Stimulated activated CD4-positive, alpha-beta T cell treated with anti-CD3 and anti-CD28 coated beads, Interleukin-4, amount 100 ng/mL, for 24 hours (primary cell): ENCODE measurements around the gene IGF2R.
"Not testable (repeated sequence)": the region's sequence is repeated elsewhere in the genome, so short reads cannot be mapped to it uniquely, and the experiment has no call there.

ENCODE experiments used
- DNase-seq: peaks from one replicate; pipeline ENCODE4 v3.0.0-alpha.2; 2020

Gene IGF2R

DNA sequence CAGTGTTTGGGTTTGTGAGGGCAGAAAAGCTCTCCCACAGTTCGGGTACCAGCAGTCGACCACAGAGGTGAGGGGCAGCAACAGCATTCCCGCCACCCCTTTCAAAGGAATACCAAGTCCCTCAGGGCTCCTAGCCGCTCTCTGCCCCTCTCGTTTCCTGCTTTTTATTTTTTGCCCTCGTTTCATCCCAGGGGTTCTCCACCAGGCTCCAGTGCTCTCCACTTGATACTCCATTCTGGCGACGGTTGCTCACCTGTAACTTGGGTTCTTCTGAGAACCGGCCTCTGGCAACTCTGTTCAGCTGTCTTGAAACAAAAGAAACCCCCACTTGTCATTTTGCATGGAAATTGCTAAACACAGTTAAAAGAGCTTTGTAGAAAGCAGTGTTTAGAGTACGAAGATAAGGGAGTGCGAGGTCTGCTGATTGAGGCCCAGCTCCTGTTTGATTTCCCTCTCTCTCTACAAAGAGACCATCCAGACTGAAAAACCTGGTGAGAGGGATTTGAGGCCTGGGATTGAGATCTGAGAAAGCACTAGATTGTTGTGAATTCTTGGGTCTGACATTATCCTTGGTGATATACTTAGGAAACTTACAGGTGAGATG is 28.7 kb downstream of the IGF2R start:
- DNase-seq: no peak

DNA sequence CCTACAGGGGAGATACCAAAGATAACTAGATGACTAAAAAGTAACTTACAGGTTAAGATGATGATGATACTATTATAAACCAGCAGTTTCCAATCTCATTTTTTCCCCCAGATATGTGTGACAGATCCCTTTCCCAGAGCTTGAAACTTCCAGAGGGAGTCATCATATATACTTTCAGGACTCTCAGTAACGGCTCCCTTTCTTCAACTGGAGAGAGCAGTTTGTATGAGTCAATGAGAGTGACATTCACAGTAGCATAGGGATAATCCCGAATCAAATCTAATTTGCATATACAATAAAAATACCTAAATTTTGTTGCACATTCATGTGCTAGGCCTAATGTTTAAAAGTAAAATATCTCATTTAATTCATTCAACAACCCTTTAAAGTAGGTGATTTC is 29.7 kb downstream of the IGF2R start:
- no peak for DNase-seq

DNA sequence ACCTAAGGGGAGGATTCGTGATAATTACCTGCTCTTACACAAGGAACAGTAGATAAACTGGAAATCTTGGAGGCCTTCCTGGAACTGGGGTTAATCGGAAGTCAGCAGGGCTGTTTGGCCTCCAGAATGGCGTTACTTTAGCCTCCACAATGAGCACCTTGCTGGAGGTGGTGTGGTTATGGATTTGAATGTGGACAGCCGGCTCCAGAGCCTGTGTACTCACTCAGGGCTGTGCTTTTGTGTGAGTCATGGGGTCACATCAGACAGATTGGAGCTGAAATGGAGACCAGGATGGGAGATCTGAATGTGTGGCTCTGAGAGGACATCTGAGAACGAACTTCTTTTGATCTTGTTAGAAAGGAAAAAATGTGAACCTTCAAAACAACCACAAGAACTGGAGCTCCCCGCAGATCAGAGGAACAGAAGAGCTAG is 30.4 kb downstream of the IGF2R start:
- DNase-seq: no peak

DNA sequence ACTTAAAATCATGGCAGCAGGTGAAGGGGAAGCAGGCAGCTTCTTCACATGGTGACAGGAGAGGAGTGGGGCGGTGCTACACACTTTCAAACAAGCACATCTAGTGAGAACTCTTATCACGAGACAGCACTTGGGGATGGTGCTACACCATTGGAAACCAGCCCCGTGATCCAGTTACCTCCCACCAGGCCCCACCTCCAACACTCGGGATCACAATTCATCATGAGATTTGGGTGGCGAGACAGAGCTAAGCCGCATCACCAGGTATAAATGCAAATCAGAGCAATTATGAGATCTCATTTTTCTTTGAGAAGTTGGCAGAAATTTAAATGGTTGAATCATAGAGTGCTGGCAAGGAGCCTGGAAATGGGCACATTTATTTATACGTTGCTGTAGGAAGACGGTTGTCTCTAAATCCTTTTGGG is 31.4 kb downstream of the IGF2R start:
- DNase-seq: no peak

DNA sequence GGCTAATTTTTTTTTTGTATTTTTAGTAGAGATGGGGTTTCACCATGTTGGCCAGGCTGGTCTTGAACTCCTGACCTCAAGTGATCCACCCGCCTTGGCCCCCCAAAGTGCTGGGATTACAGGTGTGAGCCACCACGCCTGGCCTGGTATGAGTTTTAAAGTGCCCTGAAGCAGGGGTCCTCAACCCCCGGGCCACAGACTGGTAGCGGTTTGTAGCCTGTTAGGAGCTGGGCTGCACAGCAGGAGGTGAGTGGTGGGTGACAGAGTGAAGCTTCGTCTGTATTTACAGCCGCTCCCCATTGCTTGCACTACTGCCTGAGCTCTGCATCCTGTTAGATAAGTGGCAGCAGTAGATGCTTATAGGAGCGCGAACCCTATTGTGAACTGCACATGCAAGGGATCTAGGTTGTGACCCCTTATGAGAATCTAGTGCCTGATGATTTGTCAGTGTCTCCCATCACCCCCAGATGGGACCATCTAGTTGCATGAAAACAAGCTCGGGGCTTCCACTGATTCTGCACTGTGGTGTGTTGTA is 32.1 kb downstream of the IGF2R start:
- DNase-seq: not testable (repeated sequence)

DNA sequence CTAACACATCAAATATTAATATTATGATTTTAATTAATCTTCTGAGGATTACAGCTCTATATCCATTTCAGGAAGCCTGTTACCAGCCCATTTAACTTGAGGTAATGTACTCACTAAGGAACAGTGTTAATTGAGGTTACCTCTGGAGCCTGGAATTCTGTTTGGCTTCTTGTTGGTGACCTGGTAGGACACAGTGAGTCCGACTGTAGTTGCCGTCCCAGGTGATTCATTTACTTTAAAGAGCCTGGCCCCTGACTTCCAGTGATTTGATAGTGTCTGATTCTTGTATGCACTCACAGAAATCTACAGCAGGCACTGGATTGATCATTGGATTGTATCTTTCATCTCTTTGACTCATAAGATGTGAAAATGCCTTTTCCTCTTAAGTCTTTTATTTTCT is 34.0 kb downstream of the IGF2R start:
- DNase-seq: no peak

DNA sequence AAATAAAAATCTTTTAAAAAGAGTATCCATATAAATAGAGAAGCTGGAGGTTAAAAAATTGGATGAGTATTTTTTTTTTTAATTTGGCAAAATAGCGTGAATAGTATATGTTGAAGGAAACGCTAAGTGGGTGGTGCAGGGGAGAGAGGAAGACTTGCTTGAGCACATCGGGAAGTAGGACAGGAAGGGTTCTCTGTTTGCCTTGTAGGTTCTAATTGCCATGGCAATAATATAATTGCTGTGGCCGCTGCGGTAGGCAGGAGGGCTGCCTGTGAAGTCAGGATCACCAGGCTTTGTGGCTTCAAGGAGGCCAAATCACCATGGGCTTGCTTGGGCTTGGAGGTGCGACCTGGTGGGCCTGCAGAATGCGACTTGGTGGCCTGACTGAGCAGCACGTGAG is 35.1 kb downstream of the IGF2R start:
- no peak for DNase-seq

DNA sequence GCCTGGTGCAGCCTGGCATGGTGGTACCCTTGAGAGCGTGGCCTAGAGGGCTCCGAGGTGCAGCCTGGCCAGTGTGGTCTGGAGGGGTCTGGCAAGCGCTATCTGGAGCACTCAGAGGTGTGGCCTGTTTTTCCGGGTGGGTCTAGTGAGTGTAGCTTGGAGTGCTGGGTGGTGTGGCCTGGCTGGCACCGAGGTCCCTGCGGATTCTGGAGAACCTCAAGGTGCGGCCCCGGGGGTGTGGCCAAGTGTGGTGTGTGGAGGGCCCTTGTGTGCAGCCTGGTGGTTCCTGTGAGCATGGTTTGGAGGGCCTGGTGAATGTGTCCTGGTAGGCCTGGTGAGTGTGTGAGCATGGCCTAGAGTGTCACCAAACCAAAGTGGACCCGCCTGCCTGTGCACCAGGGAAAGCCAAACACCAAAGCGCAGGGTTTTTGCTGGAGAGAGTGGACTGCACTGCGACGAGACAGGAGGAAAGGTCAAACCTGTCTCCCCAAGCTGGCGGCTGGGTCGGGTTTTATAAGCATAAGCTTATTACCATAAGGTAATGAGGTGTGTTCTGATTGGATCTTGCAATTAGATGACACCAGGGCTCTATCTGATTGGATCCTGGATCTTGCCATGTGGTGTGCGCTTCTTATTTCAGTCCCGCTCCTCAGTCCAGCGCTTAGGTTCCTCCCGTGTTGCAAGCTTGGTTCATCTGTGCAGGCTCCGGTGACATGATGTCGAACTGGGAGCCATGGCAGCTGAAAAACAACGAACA is 35.7 kb downstream of the IGF2R start:
- no peak for DNase-seq

DNA sequence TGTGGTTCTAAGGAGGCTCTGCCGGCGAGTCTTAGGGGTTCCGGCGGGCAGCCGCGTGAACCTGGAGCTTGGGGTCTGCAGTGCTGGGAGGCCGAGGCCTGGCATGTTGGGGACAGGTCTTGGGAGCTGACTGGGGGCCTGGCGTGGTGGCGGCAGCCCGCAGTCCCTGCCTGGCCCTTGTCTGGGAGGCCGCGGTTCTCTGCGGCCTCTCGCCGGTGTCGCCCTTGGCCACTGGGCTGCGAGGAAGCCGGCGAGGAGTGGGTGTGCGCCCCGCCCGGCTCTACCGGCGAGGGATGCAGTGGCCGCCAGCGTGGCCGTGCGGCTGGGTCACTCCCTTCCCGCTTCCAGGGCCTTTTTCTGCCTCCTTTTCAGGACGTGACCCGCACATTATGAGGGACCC is 36.3 kb downstream of the IGF2R start:
- no peak for DNase-seq

DNA sequence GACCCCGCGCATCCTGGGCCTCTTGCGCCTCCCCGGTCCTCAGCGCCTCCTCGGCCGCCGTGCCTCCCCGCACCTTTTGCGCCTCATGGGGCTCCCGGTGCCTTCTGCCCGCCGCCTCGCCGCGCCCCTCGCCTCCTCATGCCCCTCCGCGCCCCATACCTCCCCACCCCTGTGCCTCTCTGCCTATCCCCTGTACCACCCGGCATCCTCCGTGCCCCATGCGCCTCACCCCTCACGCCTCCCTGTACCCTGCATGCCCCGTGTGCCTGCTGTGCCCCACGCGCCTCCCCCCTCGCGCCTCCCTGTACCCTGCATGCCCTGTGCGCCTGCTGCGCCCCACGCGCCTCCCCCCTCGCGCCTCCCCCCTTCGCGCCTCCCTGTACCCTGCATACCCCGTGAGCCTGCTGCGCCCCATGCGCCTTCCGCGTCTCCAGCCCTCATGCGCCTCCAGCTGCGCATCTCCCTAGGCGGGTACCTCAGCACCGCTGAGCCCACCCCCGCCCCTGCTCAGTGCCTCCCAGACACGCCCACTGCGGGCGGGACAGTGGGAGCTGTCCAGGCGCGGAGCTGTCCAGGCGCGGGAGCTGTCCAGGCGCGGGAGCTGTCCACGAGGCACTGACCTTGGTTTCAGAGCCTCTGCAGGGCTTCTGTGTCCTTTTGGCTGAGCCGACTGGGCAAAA is 37.1 kb downstream of the IGF2R start:
- DNase-seq: no peak

DNA sequence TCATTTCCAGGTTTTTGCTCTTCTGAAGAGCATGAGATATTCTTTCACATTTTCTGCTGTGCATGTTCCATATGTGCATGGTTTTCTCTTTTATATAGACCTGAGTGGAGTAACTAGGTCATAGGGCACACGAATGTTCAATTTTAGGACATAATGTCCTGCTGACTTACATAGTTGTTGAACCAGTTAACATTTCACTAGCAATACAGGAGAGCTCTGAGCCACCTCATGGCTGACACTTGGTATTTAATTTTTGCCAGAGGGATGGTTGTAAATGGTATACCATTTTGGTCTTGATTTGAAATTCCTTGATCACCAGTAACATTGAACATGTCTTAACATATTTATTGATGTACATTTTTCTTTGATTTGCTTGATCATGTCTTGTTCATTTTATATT is 38.3 kb downstream of the IGF2R start:
- no peak for DNase-seq

DNA sequence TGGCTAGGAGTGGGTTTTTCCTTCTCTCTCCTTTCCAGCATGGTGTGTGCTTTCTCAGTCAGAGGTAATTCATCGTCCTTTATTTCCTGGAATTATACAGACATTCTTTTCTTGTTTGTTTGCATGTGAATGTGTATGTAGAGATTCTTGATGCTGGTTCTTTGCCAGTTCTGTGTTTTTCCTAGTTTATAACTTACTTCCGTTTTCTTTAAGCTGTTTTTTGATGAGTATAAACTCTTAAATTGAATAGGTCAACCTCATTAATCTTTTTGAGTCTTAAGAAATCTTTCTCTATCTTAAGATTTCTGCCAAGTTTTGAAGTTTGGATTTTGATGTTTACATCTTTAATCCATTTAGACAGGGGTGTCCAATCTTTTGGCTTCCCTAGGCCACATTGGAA is 38.7 kb downstream of the IGF2R start:
- no peak for DNase-seq

DNA sequence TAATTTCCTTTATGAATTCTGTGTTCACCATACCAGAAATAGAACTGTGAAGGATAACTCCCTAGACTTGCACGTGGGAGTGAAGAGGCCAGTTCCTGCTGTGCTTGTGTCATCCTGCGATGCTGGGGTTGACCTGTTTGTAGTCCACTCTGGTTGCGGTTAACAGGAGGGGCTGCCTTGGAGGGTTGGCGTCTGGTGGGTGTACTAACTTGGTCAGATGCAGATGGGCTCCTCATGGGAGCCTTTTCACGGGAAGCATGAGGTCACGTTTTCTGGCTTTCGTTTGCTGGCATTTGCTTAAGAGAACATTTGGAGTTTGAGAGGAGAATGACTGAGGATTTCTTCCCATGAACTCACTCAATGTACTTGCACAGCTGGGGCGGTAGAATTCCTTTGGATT is 41.2 kb downstream of the IGF2R start:
- no peak for DNase-seq

DNA sequence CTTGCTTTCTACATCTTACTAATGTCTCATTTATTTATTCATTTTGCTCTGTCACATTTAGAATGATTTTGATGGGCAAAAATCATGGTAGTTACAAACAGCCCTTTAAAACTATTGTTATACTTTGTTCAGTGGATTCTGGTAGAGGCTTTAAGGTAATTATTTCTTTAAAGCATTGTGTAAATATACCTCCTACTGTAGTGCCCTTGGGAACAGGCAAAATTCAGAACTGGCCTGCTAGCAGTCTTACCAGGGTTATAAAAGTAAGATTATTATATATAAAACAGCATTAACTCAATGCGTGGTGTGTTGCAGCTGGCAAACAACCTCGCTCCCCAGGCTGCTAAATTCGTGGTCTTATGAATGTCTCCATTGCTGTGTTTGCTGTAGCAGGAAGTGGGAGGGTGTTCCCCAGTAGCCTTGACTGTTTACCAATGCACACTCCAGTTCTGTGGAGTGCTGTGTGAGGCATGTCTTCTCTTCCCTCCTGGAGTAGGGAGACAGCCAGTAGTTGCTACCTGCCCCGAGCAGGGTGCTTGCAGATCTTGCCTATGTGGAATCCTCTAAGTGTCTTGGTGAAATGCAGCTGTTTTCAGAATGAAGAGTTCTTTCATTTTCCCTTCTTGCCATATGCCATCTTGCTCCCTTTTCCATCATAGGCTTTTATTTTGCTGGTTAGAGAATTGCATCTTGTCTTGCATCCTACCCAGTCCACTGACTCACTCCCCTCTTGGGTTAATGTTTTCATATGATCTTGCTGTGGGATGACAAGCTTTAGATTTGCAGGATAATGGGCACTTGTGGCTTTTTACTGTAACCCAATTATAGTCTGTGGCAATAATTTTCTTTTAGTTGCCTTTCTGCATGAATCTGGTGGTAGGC is 45.3 kb downstream of the IGF2R start:
- DNase-seq: peak; percentile 22

DNA sequence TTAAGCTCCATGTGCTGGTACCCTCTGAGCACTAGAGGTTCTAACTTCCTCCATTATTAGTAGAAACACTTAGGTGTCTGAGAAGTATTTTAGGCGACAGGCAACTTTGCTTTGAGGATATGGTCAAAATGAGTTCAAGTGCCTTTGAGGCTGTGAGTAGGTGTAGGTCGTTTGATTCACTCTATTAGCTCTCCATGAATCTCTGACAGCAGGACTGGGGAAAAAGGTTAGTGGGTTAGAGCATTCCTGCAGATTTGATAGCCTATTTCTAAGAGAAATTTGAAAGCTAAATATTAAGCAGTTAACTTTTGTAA is 45.9 kb downstream of the IGF2R start:
- no peak for DNase-seq

DNA sequence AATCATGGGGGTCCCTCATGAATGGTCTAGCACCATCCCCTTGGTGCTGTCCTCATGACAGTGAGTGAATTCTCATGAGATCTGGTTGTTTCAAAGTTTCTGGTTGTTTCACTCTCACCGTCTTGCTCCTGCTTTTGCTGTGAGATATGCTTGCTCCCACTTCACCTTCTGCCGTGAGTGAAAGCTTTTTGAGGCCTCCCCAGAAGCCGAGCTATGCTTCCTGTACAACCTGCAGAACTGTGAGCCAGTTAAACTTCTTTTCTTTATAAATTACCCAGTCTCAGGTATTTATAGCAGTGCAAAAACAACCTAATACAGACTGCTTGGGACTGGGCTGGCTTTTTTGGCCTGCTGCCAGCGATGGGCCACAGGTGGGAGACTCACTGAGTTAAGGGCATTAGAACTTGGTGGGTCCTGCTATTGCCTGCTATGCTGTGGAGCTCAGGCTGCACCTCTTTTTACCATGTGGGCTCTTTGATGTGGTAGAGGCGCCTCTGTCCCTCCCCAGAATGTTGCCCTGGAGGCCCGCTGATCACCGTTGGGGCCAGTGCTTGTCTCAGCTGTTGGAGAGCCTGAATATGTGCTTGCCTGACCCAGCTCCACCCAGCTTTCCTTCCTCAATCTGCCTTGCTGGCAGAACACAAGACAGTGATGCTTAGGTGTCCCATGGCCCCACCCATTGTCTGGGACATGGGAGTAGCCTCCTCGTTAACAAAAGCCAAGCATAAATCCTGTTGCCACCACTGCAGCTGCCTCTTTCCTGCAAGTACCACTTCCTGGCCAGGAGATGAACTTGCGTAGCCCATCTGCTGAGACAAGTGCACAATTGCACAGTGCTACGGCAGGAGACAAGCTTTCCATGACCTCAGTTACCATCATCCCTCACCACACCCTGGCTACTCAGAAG is 47.1 kb downstream of the IGF2R start:
- DNase-seq: no peak

DNA sequence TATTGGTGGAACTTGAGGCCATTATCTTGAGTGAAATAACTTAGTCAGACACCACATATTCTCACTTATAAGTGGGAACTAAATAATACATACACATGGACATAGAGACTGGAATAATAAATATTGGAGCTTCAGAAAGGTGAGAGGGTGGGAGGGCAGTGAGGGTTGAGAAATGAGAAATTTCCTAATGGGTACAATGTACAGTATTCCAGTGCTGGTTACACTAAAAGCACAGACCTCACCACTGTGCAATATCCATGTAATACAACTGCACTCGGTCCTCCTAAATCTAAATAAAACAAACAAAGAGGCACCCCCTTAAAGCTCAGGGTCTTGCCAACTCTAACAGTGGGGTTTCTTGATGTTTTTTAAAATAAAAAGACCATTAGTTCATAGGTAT is 53.2 kb downstream of the IGF2R start:
- DNase-seq: no peak

DNA sequence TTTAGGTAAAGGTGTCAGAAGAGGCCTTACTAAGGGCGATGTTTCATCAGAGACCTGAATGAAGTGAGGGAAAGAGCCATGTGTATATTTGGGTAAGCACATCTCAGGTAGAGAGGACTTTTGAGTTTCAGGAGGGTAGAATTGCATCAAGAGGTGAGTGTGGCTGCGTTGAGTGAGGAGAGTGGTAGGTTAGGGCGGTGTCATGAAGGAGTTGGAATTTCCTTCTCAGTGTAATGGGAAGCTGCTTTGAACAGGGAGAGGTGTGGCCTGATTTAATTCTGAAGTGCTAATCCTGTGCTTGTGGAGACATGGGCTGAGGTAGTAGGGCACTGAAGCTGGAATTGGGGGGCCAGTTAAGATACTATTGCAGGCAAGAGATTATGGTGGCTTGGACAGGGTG is 53.9 kb downstream of the IGF2R start:
- no peak for DNase-seq

DNA sequence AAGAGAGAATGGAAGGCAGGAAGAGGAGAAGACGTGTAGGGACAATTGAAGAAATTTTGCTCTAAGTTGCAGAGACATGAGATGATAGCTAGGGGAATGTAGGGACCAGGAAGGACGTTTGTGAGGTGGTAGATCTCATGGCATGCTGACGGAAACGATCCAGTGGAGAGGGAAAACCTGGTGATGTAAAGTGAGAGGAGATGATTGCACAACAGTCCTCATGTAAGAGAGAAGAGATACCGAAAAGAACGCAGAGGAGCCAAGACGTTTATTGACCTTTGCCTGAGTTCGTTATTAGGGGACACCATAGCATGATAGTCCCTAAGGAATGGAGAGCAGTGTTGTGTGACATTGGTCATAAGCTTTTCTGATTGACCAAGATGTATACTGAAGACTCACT is 55.3 kb downstream of the IGF2R start:
- DNase-seq: no peak

DNA sequence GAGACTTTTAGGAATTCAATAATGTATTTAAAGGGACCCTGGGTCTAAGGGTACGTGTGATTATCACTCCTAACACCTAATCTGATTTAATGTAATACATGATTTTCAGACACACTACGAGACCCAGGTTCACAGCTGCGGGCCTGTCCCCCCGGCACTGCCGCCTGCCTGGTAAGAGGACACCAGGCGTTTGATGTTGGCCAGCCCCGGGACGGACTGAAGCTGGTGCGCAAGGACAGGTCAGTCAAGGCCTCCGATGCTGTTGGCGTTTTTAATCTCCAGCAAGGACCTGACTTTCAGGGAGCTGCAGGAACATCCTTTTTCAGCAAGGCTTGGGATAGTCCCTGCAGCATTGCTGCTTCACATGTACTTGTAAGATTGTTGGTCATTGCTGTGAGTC is 58.2 kb downstream of the IGF2R start:
- DNase-seq: no peak

DNA sequence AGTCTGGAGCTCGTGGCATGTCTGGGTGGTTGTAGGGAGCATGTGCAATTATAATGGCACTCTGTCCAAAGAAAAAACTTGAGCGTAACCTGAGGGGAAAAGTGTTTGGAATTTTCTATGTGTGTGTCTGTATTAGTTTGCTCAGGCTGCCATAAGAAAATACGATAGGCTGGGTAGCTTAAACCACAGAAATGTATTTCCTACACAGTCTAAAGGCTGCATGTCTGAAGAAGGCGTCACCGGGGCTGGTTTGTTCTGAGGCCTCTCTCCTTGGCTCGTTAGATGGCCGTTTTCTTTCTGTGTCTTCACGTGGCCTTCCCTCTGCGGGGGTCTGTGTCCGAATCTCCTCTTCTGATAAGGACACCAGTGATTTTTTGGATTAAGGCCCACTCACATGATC is 59.0 kb downstream of the IGF2R start:
- DNase-seq: no peak
